AG10803 (cell line): ENCODE data around the gene SEC24D.
A peak's percentile ranks its signal among the peaks of the same experiment; 100 is the strongest.

ENCODE experiments used
- DNase-seq: peaks from one replicate; pipeline ENCODE4 v3.0.0; 2010; ENCODE audit warnings: low read depth
- H3K4me3 ChIP-seq: 2 replicates; pipeline ENCODE4 v1.5.1; 2011; ENCODE audit warnings: mild to moderate bottlenecking, low read length, control low read depth
- CTCF ChIP-seq: conservative IDR thresholded peaks from 2 replicates; pipeline ENCODE4 v1.5.1; 2011; ENCODE audit warnings: mild to moderate bottlenecking, low read length, control low read depth, inconsistent platforms

The SEC24D gene

GRCh38 chr4:118850488-118851173 is 14.7 kb upstream of the SEC24D start:
- DNase-seq: no peak
- peak overlapping the region; percentile 41 for H3K4me3 ChIP-seq
- TF ChIP-seq CTCF: no peak

GRCh38 chr4:118849867-118850487 is 14.1 kb upstream of the SEC24D start:
- H3K4me3 ChIP-seq: peak overlapping the region; percentile 41
- no peak for TF ChIP-seq CTCF
- DNase-seq: no peak

- DNase-seq: no peak
- no peak overlapping the region for H3K4me3 ChIP-seq
- TF ChIP-seq CTCF: no peak
These were observed 13.0 kb upstream of the SEC24D start for GRCh38 chr4:118848901-118849300.

GRCh38 chr4:118848242-118848641 is 12.3 kb upstream of the SEC24D start:
- H3K4me3 ChIP-seq: no peak overlapping the region
- no peak for DNase-seq
- no peak for TF ChIP-seq CTCF

- DNase-seq: no peak
- H3K4me3 ChIP-seq: no peak overlapping the region
- no peak for TF ChIP-seq CTCF
These were observed 11.1 kb upstream of the SEC24D start for GRCh38 chr4:118846979-118847378.

GRCh38 chr4:118845552-118846050 is 9.7 kb upstream of the SEC24D start:
- no peak overlapping the region for H3K4me3 ChIP-seq
- no peak for TF ChIP-seq CTCF
- no peak for DNase-seq

GRCh38 chr4:118843237-118843636 is 7.3 kb upstream of the SEC24D start:
- DNase-seq: no peak
- no peak for TF ChIP-seq CTCF
- no peak overlapping the region for H3K4me3 ChIP-seq
